Neural cell (in vitro differentiated cells): ENCODE data around the gene NDST4.

ENCODE experiments used
- CTCF ChIP-seq: fragments of 450-650 bp; IDR thresholded peaks from 2 replicates; pipeline ENCODE4 v1.5.1; 2014; ENCODE audit warnings: antibody characterized with exemption, mild to moderate bottlenecking, moderate library complexity; ENCODE audit not compliant: poor library complexity, severe bottlenecking
- EZH2 ChIP-seq: fragments of 200-600, 300-800 bp; shearing (Covaris generic), sonication (generic); IDR thresholded peaks from 2 replicates; pipeline ENCODE4 v1.6.1; 2014; ENCODE audit warnings: antibody characterized with exemption, low read length, borderline replicate concordance, mild to moderate bottlenecking; ENCODE audit not compliant: insufficient read depth, poor library complexity, severe bottlenecking
- SMC3 ChIP-seq: fragments of 450-650 bp; conservative IDR thresholded peaks from 2 replicates; pipeline ENCODE4 v1.6.1; 2014; ENCODE audit warnings: antibody characterized with exemption, mild to moderate bottlenecking, moderate library complexity; ENCODE audit not compliant: poor library complexity

GRCh38 chr4:115101675-115102074, 11.7 kb downstream of the NDST4 start:
- no peak for TF ChIP-seq CTCF
- TF ChIP-seq EZH2: no peak
- no peak for TF ChIP-seq SMC3
